Measurements from ENCODE around the gene PPP1R2. TPM values are rescaled to one million over a fixed set of nuclear protein-coding genes. Genes with fewer than 3 reads are reported as not detected.

Gene PPP1R2
- polyA plus RNA-seq, 2 donors, result 21.9 to 38.3 TPM

- no peaks in the 10 kb centered on the region for H3K9me3 ChIP-seq (ENCODE audit: control insufficient read depth in 2 of 2, insufficient read depth in 1 of 2, low read depth in 1 of 2, low read length in 1 of 2)
- no peak overlapping the region for H3K27ac ChIP-seq (ENCODE audit: low read depth in 2 of 2, low read length in 1 of 2)
- H3K27me3 ChIP-seq (ENCODE audit: control insufficient read depth in 1 of 2, insufficient read depth in 2 of 2, low read length in 2 of 2), result no peaks in the 10 kb centered on the region
- WGBS, 2 donors, result 95 to 98% methylated on average over 15 of the region's 15 CpGs
- H3K4me3 ChIP-seq (ENCODE audit: low read depth in 1 of 2, low read length in 2 of 2), result no peak overlapping the region
- H3K36me3 ChIP-seq (ENCODE audit: control insufficient read depth in 2 of 2, insufficient read depth in 2 of 2, low read length in 1 of 2), result no peaks in the 10 kb centered on the region
- H3K4me1 ChIP-seq (ENCODE audit: control insufficient read depth in 2 of 2, insufficient read depth in 2 of 2, low read length in 1 of 2), result peaks cover 0 to 3% of the 10 kb centered on the region in 2 donors
Observed at GRCh38 chr3:195554458-195554857, 11.3 kb upstream of the PPP1R2 start.

GRCh38 chr3:195553268-195553667 is 10.1 kb upstream of the PPP1R2 start:
- H3K27me3 ChIP-seq (ENCODE audit: control insufficient read depth in 1 of 2, insufficient read depth in 2 of 2, low read length in 2 of 2), result no peaks in the 10 kb centered on the region
- 65 to 73% methylated on average over 7 of the region's 7 CpGs for WGBS, 2 donors
- no peaks in the 10 kb centered on the region for H3K36me3 ChIP-seq (ENCODE audit: control insufficient read depth in 2 of 2, insufficient read depth in 2 of 2, low read length in 1 of 2)
- H3K4me3 ChIP-seq (ENCODE audit: low read depth in 1 of 2, low read length in 2 of 2), result no peak overlapping the region
- no peaks in the 10 kb centered on the region for H3K9me3 ChIP-seq (ENCODE audit: control insufficient read depth in 2 of 2, insufficient read depth in 1 of 2, low read depth in 1 of 2, low read length in 1 of 2)
- peak overlapping the region; percentile 38 to 64 for H3K27ac ChIP-seq (ENCODE audit: low read depth in 2 of 2, low read length in 1 of 2)
- peaks cover 0 to 3% of the 10 kb centered on the region in 2 donors for H3K4me1 ChIP-seq (ENCODE audit: control insufficient read depth in 2 of 2, insufficient read depth in 2 of 2, low read length in 1 of 2)

- Histone ChIP-seq H3K9me3 (ENCODE audit: control insufficient read depth in 2 of 2, insufficient read depth in 1 of 2, low read depth in 1 of 2, low read length in 1 of 2) (no peaks in the 10 kb centered on the region), H3K4me1 (ENCODE audit: control insufficient read depth in 2 of 2, insufficient read depth in 2 of 2, low read length in 1 of 2) (peaks cover 0 to 3% of the 10 kb centered on the region in 2 donors), H3K27me3 (ENCODE audit: control insufficient read depth in 1 of 2, insufficient read depth in 2 of 2, low read length in 2 of 2) (no peaks in the 10 kb centered on the region)
Observed at GRCh38 chr3:195551381-195551978, 8.4 kb upstream of the PPP1R2 start.

GRCh38 chr3:195550723-195551122 is 7.6 kb upstream of the PPP1R2 start:
- Histone ChIP-seq H3K4me3 (ENCODE audit: low read depth in 1 of 2, low read length in 2 of 2) (no peak overlapping the region), H3K27me3 (ENCODE audit: control insufficient read depth in 1 of 2, insufficient read depth in 2 of 2, low read length in 2 of 2) (no peaks in the 10 kb centered on the region), H3K36me3 (ENCODE audit: control insufficient read depth in 2 of 2, insufficient read depth in 2 of 2, low read length in 1 of 2) (no peaks in the 10 kb centered on the region), H3K4me1 (ENCODE audit: control insufficient read depth in 2 of 2, insufficient read depth in 2 of 2, low read length in 1 of 2) (peaks cover 0 to 3% of the 10 kb centered on the region in 2 donors), H3K27ac (ENCODE audit: low read depth in 2 of 2, low read length in 1 of 2) (peak overlapping the region; percentile 31 to 35), H3K9me3 (ENCODE audit: control insufficient read depth in 2 of 2, insufficient read depth in 1 of 2, low read depth in 1 of 2, low read length in 1 of 2) (no peaks in the 10 kb centered on the region)
- 54 to 63% methylated on average over 4 of the region's 4 CpGs for WGBS, 2 donors

More at GRCh38 chr3:195551381-195551978, 8.4 kb upstream of the PPP1R2 start:
- peak overlapping the region; percentile 72 to 85 for H3K27ac ChIP-seq (ENCODE audit: low read depth in 2 of 2, low read length in 1 of 2)
- no peaks in the 10 kb centered on the region for H3K36me3 ChIP-seq (ENCODE audit: control insufficient read depth in 2 of 2, insufficient read depth in 2 of 2, low read length in 1 of 2)
- 45 to 48% methylated on average over 7 of the region's 7 CpGs for WGBS, 2 donors
- no peak overlapping the region for H3K4me3 ChIP-seq (ENCODE audit: low read depth in 1 of 2, low read length in 2 of 2)

- WGBS, 2 donors, result 61 to 68% methylated on average over 9 of the region's 9 CpGs
- Histone ChIP-seq H3K4me1 (ENCODE audit: control insufficient read depth in 2 of 2, insufficient read depth in 2 of 2, low read length in 1 of 2) (peaks cover 0 to 3% of the 10 kb centered on the region in 2 donors), H3K36me3 (ENCODE audit: control insufficient read depth in 2 of 2, insufficient read depth in 2 of 2, low read length in 1 of 2) (no peaks in the 10 kb centered on the region), H3K4me3 (ENCODE audit: low read depth in 1 of 2, low read length in 2 of 2) (no peak overlapping the region), H3K27ac (ENCODE audit: low read depth in 2 of 2, low read length in 1 of 2) (peak overlapping the region in 1 of 2 donors; percentile 42), H3K27me3 (ENCODE audit: control insufficient read depth in 1 of 2, insufficient read depth in 2 of 2, low read length in 2 of 2) (no peaks in the 10 kb centered on the region), H3K9me3 (ENCODE audit: control insufficient read depth in 2 of 2, insufficient read depth in 1 of 2, low read depth in 1 of 2, low read length in 1 of 2) (no peaks in the 10 kb centered on the region)
Observed at GRCh38 chr3:195549931-195550519, 6.9 kb upstream of the PPP1R2 start.

- WGBS, 2 donors, result 55% methylated on average over 2 of the region's 2 CpGs
- H3K4me3 ChIP-seq (ENCODE audit: low read depth in 1 of 2, low read length in 2 of 2), result no peak overlapping the region
- no peaks in the 10 kb centered on the region for H3K9me3 ChIP-seq (ENCODE audit: control insufficient read depth in 2 of 2, insufficient read depth in 1 of 2, low read depth in 1 of 2, low read length in 1 of 2)
- H3K27ac ChIP-seq (ENCODE audit: low read depth in 2 of 2, low read length in 1 of 2), result no peak overlapping the region
- no peaks in the 10 kb centered on the region for H3K27me3 ChIP-seq (ENCODE audit: control insufficient read depth in 1 of 2, insufficient read depth in 2 of 2, low read length in 2 of 2)
- no peaks in the 10 kb centered on the region for H3K36me3 ChIP-seq (ENCODE audit: control insufficient read depth in 2 of 2, insufficient read depth in 2 of 2, low read length in 1 of 2)
- peaks cover 0 to 7% of the 10 kb centered on the region in 2 donors for H3K4me1 ChIP-seq (ENCODE audit: control insufficient read depth in 2 of 2, insufficient read depth in 2 of 2, low read length in 1 of 2)
Observed at GRCh38 chr3:195548987-195549386, 5.9 kb upstream of the PPP1R2 start.

- H3K27ac ChIP-seq (ENCODE audit: low read depth in 2 of 2, low read length in 1 of 2), result no peak overlapping the region
- H3K4me3 ChIP-seq (ENCODE audit: low read depth in 1 of 2, low read length in 2 of 2), result no peak overlapping the region
- H3K9me3 ChIP-seq (ENCODE audit: control insufficient read depth in 2 of 2, insufficient read depth in 1 of 2, low read depth in 1 of 2, low read length in 1 of 2), result no peaks in the 10 kb centered on the region
- peaks cover 0 to 12% of the 10 kb centered on the region in 2 donors for H3K4me1 ChIP-seq (ENCODE audit: control insufficient read depth in 2 of 2, insufficient read depth in 2 of 2, low read length in 1 of 2)
- no peaks in the 10 kb centered on the region for H3K27me3 ChIP-seq (ENCODE audit: control insufficient read depth in 1 of 2, insufficient read depth in 2 of 2, low read length in 2 of 2)
- H3K36me3 ChIP-seq (ENCODE audit: control insufficient read depth in 2 of 2, insufficient read depth in 2 of 2, low read length in 1 of 2), result no peaks in the 10 kb centered on the region
Observed at GRCh38 chr3:195548501-195548900, 5.4 kb upstream of the PPP1R2 start.

GRCh38 chr3:195548006-195548405 is 4.9 kb upstream of the PPP1R2 start:
- Histone ChIP-seq H3K4me1 (ENCODE audit: control insufficient read depth in 2 of 2, insufficient read depth in 2 of 2, low read length in 1 of 2) (peaks cover 0 to 12% of the 10 kb centered on the region in 2 donors), H3K4me3 (ENCODE audit: low read depth in 1 of 2, low read length in 2 of 2) (no peak overlapping the region), H3K27me3 (ENCODE audit: control insufficient read depth in 1 of 2, insufficient read depth in 2 of 2, low read length in 2 of 2) (no peaks in the 10 kb centered on the region), H3K27ac (ENCODE audit: low read depth in 2 of 2, low read length in 1 of 2) (no peak overlapping the region), H3K9me3 (ENCODE audit: control insufficient read depth in 2 of 2, insufficient read depth in 1 of 2, low read depth in 1 of 2, low read length in 1 of 2) (no peaks in the 10 kb centered on the region), H3K36me3 (ENCODE audit: control insufficient read depth in 2 of 2, insufficient read depth in 2 of 2, low read length in 1 of 2) (no peaks in the 10 kb centered on the region)
- WGBS, 2 donors, result 79 to 93% methylated on average over 8 of the region's 8 CpGs

- Histone ChIP-seq H3K4me1 (ENCODE audit: control insufficient read depth in 2 of 2, insufficient read depth in 2 of 2, low read length in 1 of 2) (peaks cover 0 to 8% of the 10 kb centered on the region in 2 donors), H3K9me3 (ENCODE audit: control insufficient read depth in 2 of 2, insufficient read depth in 1 of 2, low read depth in 1 of 2, low read length in 1 of 2) (no peaks in the 10 kb centered on the region), H3K36me3 (ENCODE audit: control insufficient read depth in 2 of 2, insufficient read depth in 2 of 2, low read length in 1 of 2) (no peaks in the 10 kb centered on the region), H3K27ac (ENCODE audit: low read depth in 2 of 2, low read length in 1 of 2) (peak overlapping the region; percentile 49 to 87), H3K27me3 (ENCODE audit: control insufficient read depth in 1 of 2, insufficient read depth in 2 of 2, low read length in 2 of 2) (no peaks in the 10 kb centered on the region), H3K4me3 (ENCODE audit: low read depth in 1 of 2, low read length in 2 of 2) (no peak overlapping the region)
- WGBS, 2 donors, result 21 to 30% methylated on average over 4 of the region's 4 CpGs
Observed at GRCh38 chr3:195546130-195546560, 3.0 kb upstream of the PPP1R2 start.

- no peak overlapping the region for H3K4me3 ChIP-seq (ENCODE audit: low read depth in 1 of 2, low read length in 2 of 2)
- H3K36me3 ChIP-seq (ENCODE audit: control insufficient read depth in 2 of 2, insufficient read depth in 2 of 2, low read length in 1 of 2), result no peaks in the 10 kb centered on the region
- peak overlapping the region in 1 of 2 donors; percentile 24 for H3K27ac ChIP-seq (ENCODE audit: low read depth in 2 of 2, low read length in 1 of 2)
- no peaks in the 10 kb centered on the region for H3K27me3 ChIP-seq (ENCODE audit: control insufficient read depth in 1 of 2, insufficient read depth in 2 of 2, low read length in 2 of 2)
- H3K4me1 ChIP-seq (ENCODE audit: control insufficient read depth in 2 of 2, insufficient read depth in 2 of 2, low read length in 1 of 2), result peaks cover 0 to 13% of the 10 kb centered on the region in 2 donors
- whole genome bisulfite sequencing, 2 donors, result 72 to 82% methylated on average over 3 of the region's 3 CpGs
- no peaks in the 10 kb centered on the region for H3K9me3 ChIP-seq (ENCODE audit: control insufficient read depth in 2 of 2, insufficient read depth in 1 of 2, low read depth in 1 of 2, low read length in 1 of 2)
Observed at GRCh38 chr3:195544634-195545033, 1.5 kb upstream of the PPP1R2 start.
